ENCODE data around the gene MEX3B.

GRCh38 chr15:82047453-82048400 lies 1.9 kb upstream of the MEX3B start:
- TF ChIP-seq POLR2A (IDR thresholded peaks at IDR 0.05) (no peak), CTCF (IDR thresholded peaks at IDR 0.05) (no peak)

Data from breast epithelium (tissue), 3 donors.